NB4 (cell line): ENCODE results near the gene EML2.

ENCODE experiments used
- CTCF ChIP-seq: IDR thresholded peaks from one replicate; pipeline ENCODE4 v1.5.1; 2012; ENCODE audit warnings: low read depth, low read length
- MYC ChIP-seq: IDR thresholded peaks from 2 replicates; pipeline ENCODE4 v1.6.1; 2011; ENCODE audit warnings: low read depth, low read length

DNA sequence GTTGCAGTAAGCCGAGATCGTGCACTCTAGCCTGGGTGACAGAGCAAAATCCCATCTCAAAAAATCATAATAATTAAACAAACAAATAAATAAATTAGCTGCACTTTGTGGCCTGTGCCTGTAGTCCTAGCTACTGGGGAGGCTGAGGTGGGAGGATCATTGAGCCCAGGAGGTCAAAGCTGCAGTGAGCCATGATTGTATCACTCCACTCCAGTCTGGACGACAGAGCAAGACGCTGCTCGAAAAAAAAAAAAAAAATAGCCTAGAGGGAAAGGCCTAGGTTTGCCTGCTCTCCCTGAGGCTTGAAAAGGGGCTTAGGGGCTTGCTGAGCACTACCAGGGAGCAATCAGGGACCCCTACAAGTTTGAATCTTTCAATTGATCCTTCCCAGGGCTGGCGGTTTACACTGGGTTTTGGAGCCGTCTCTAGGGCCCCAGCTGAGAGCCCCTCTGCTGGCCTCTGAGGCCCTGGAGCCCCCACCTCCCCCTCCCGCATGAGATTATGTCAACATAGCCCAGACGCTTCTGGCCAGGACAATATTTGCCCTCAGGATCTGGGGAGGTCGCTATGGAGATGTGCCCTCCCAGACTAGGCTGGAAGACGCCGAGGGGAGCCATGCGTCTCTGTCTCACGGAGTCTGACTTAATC is 18.4 kb upstream of the EML2 start:
- no peak for TF ChIP-seq CTCF
- no peak for TF ChIP-seq MYC
